HG03196 (cell line): Measurements from ENCODE around the gene OAS1.

Source experiments
- ATAC-seq: cut with Tn5 transposase; IDR thresholded peaks from one replicate; pipeline ENCODE4 v1.9.1; 2021; ENCODE audit not compliant: unreplicated experiment

Gene OAS1

DNA sequence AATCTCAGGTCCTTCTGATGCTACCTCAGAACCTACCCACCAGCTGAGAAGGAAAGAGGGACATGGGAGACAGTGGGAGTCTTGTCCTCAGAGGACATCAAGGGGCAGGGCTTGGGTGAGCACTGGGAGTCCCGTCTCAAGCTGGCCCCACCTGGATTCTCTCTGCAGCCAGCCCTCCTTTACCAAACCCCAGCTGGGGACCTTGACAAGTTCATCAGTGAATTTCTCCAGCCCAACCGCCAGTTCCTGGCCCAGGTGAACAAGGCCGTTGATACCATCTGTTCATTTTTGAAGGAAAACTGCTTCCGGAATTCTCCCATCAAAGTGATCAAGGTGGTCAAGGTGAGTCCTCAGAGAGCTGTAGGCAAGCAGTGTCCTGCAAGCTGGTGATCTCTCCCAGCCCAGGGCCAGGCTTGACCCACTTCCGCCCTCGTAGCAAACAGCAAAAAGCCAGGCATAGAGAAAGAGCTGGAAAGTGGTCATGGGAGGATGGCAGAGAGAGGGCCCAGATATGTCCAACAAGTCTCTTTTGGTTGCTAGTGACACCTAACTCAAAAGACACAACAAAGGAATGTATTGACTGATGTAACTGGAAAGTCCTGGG, 57.4 kb downstream of the OAS1 start:
- no peak for ATAC-seq

DNA sequence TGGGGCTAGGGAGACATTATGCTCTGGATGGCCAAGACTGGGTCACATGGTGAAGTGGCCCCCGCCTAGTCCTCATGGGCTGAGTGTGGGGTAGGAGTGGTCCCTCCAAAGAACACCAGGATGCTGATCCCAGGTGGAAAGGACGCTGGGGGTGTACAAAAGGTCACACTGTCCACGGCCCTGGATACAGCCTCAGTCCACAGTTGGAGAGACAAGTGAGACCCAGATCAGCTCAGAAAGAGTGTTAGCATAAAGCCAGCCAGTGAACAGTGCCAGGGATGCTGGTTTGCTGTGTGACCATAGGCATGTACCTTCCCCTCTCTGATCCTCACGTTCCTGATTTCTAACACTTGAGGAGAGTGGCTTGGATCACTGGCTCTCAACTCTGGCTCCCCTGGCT, 58.2 kb downstream of the OAS1 start:
- ATAC-seq, result no peak

DNA sequence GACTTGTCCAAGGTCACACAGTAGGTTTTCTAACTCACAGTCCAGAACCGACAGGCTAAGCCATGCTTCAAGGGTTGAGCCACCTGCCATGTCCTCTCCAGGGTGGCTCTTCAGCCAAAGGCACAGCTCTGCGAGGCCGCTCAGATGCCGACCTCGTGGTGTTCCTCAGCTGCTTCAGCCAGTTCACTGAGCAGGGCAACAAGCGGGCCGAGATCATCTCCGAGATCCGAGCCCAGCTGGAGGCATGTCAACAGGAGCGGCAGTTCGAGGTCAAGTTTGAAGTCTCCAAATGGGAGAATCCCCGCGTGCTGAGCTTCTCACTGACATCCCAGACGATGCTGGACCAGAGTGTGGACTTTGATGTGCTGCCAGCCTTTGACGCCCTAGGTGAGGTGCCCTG, 58.9 kb downstream of the OAS1 start:
- no peak for ATAC-seq

DNA sequence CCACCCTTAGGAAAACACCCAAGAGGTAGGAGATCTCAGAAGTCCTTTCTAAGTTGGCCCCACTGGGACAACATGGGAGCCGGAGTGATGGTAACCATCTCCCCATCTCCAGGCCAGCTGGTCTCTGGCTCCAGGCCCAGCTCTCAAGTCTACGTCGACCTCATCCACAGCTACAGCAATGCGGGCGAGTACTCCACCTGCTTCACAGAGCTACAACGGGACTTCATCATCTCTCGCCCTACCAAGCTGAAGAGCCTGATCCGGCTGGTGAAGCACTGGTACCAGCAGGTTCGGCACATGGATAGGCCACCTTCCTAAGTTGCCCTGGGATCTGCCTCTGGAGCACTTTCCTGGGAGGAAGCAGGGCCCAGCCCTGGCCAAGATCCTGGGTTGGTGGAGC, 60.5 kb downstream of the OAS1 start:
- no peak for ATAC-seq

DNA sequence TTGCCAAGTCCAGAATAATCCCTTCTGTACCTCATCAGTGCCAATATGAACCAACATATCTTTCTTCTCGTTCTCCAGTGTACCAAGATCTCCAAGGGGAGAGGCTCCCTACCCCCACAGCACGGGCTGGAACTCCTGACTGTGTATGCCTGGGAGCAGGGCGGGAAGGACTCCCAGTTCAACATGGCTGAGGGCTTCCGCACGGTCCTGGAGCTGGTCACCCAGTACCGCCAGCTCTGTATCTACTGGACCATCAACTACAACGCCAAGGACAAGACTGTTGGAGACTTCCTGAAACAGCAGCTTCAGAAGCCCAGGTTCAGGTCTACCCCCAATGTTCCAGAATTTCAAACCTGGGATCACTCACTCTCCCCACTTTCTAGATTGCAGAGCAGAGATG, 61.1 kb downstream of the OAS1 start:
- ATAC-seq, result no peak
